ENCODE data around the gene RASSF7. TPM values are rescaled to one million over a fixed set of nuclear protein-coding genes. Genes with fewer than 3 reads are reported as not detected.

RASSF7 gene
- total and polyA plus RNA-seq, 2 experiments from 2014 or later: 11.9 to 18.8 TPM

DNA sequence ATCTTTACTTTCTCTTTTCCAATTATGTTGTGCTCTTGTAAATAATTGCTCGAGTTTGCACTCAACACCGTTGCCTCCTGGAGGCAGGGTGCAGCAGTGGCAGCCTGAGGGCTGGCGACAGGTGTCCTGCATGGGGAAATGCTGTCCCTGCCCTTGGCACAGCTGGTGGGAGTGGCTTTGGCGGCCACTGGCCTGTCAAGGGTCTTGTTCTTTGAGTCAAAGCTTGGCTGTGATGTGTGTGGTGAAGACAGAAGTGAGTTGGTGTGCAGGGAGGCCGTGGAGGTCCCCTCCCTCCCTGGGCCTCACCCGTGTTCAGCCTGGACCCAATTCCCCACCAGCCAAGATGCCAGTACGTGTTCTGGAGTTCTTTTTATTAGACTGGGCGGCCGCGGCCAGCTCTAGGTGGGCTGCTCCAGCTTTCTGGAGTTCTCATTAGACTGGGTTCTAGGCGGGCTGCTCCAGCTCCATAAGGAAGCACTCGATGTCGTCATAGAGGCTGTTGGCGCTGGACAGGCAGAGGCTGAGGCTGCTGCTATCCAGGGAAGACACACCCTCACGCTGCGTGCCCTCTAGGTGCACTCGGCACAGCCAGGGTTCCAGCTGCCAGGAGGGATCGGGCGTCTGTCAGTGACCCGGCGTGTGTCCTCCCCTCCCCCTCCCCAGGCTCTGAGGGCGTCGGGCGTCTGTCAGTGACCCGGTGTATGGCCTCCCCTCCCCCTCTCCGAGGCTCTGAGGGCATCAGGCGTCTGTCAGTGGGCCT is 51.6 kb downstream of the RASSF7 start:
- no peak overlapping the region for H3K4me2 ChIP-seq (ENCODE audit: unreplicated experiment)
- H3K9me2 ChIP-seq (ENCODE audit: insufficient read depth): no peaks in the 10 kb centered on the region
- H3F3A ChIP-seq (ENCODE audit: insufficient read depth): peaks cover 7% of the 10 kb centered on the region; the same call in 1 of the 2 replicates
- DNase-seq: peak; percentile 54
- H3K4me3 ChIP-seq: no peak overlapping the region
- in situ Hi-C loops (cut with MboI): no loop called here
- H3K36me3 ChIP-seq (ENCODE audit: low read depth): peaks cover 7% of the 10 kb centered on the region; the same call in 1 of the 2 replicates
- H3K27ac ChIP-seq: no peak overlapping the region
- no peak overlapping the region for H2AFZ ChIP-seq
- WGBS, 2 experiments (ENCODE audit: low coverage in 1 of 2, low lambda C conversion rate in 2 of 2, missing lambda C conversion rate in 2 of 2): 79 to 83% methylated on average over 19 to 26 of the region's 27 CpGs
- TF ChIP-seq EZH2phosphoT487 (IDR thresholded peaks at IDR 0.05; ENCODE audit: insufficient read depth, low read depth): no peak
- TF ChIP-seq EZH2 (IDR thresholded peaks at IDR 0.05; ENCODE audit: insufficient read depth, poor library complexity, severe bottlenecking): no peak
- no peaks in the 10 kb centered on the region for H3K4me1 ChIP-seq (ENCODE audit: insufficient read depth)
- no peaks in the 10 kb centered on the region for H4K20me1 ChIP-seq (ENCODE audit: insufficient read depth)
- no peaks in the 10 kb centered on the region for H3K9me3 ChIP-seq (ENCODE audit: low read depth)
- no peaks in the 10 kb centered on the region for H3K79me2 ChIP-seq (ENCODE audit: insufficient read depth)
- H3K9ac ChIP-seq: no peak overlapping the region
- no peaks in the 10 kb centered on the region for H3K27me3 ChIP-seq (replicated peaks; ENCODE audit: insufficient read depth)

DNA sequence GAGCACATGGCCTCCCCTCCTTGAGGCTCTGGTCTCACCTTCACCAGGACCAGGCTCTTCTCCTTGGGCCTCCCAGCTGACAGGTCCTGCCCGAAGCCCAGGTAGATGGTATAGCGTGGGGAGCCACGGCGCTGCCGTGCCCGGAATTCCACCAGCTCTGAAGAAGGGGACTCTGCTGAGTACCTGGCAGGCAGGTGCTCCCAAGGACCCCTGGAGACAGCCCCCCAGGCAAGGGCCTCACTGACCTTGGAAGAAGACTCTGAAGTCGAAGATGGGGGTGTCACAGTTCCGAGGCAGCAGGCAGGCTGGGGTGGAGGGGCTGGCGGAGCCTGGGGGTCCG is 52.2 kb downstream of the RASSF7 start:
- no peak overlapping the region for H3K4me3 ChIP-seq
- H3F3A ChIP-seq (ENCODE audit: insufficient read depth): peaks cover 7% of the 10 kb centered on the region; the same call in 1 of the 2 replicates
- H3K79me2 ChIP-seq (ENCODE audit: insufficient read depth): no peaks in the 10 kb centered on the region
- in situ Hi-C loops (cut with MboI): no loop called here
- no peak overlapping the region for H2AFZ ChIP-seq
- no peak overlapping the region for H3K27ac ChIP-seq
- TF ChIP-seq EZH2phosphoT487 (IDR thresholded peaks at IDR 0.05; ENCODE audit: insufficient read depth, low read depth) (no peak), EZH2 (IDR thresholded peaks at IDR 0.05; ENCODE audit: insufficient read depth, poor library complexity, severe bottlenecking) (no peak)
- H3K9ac ChIP-seq: no peak overlapping the region
- H3K9me2 ChIP-seq (ENCODE audit: insufficient read depth): no peaks in the 10 kb centered on the region
- no peaks in the 10 kb centered on the region for H4K20me1 ChIP-seq (ENCODE audit: insufficient read depth)
- no peaks in the 10 kb centered on the region for H3K9me3 ChIP-seq (ENCODE audit: low read depth)
- no peak for DNase-seq
- no peaks in the 10 kb centered on the region for H3K4me1 ChIP-seq (ENCODE audit: insufficient read depth)
- WGBS, 2 experiments (ENCODE audit: low coverage in 1 of 2, low lambda C conversion rate in 2 of 2, missing lambda C conversion rate in 2 of 2): 97 to 100% methylated on average over 9 to 10 of the region's 10 CpGs
- peaks cover 7% of the 10 kb centered on the region; the same call in 1 of the 2 replicates for H3K36me3 ChIP-seq (ENCODE audit: low read depth)
- H3K4me2 ChIP-seq (ENCODE audit: unreplicated experiment): no peak overlapping the region
- no peaks in the 10 kb centered on the region for H3K27me3 ChIP-seq (replicated peaks; ENCODE audit: insufficient read depth)

DNA sequence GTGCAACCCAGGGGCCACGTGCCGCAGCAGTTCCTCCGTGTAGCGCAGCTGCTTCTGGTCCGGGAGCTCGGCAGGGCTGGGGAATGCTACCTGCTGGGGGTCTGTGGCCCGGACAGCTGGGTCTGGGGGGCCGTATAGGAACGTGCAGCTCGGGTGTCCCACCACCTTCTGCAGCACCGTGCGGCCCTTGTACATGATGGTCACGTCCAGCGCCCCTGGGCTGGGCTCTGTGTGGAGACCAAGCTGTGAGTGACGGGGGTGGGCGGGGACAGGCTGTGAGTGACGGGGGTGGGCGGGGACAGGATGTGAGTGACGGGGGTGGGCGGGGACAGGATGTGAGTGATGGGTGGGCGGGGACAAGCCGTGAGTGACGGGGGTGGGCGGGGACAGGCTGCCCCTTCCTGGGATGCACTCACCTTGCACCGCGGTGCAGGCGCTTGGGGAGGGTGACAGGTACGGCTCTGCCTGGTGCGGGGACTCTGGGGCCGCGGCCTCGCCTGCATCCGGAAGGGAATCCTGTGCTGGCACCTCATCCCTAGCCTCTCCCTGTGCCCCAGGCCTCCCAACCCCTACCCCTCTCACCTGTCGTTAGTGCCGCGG is 52.7 kb downstream of the RASSF7 start:
- 84 to 89% methylated on average over 16 to 31 of the region's 36 CpGs for WGBS, 2 experiments (ENCODE audit: low coverage in 1 of 2, low lambda C conversion rate in 2 of 2, missing lambda C conversion rate in 2 of 2)
- peaks cover 7% of the 10 kb centered on the region; the same call in 1 of the 2 replicates for H3F3A ChIP-seq (ENCODE audit: insufficient read depth)
- peaks cover 7% of the 10 kb centered on the region; the same call in 1 of the 2 replicates for H3K36me3 ChIP-seq (ENCODE audit: low read depth)
- no peak overlapping the region for H3K4me3 ChIP-seq
- no peak for DNase-seq
- H3K9ac ChIP-seq: no peak overlapping the region
- H3K27me3 ChIP-seq (replicated peaks; ENCODE audit: insufficient read depth): no peaks in the 10 kb centered on the region
- no peaks in the 10 kb centered on the region for H3K9me2 ChIP-seq (ENCODE audit: insufficient read depth)
- no peaks in the 10 kb centered on the region for H4K20me1 ChIP-seq (ENCODE audit: insufficient read depth)
- H3K79me2 ChIP-seq (ENCODE audit: insufficient read depth): no peaks in the 10 kb centered on the region
- no peak overlapping the region for H2AFZ ChIP-seq
- H3K4me2 ChIP-seq (ENCODE audit: unreplicated experiment): no peak overlapping the region
- H3K4me1 ChIP-seq (ENCODE audit: insufficient read depth): no peaks in the 10 kb centered on the region
- H3K9me3 ChIP-seq (ENCODE audit: low read depth): no peaks in the 10 kb centered on the region
- in situ Hi-C loops (cut with MboI): no loop called here
- TF ChIP-seq EZH2 (IDR thresholded peaks at IDR 0.05; ENCODE audit: insufficient read depth, poor library complexity, severe bottlenecking): no peak
- no peak for TF ChIP-seq EZH2phosphoT487 (IDR thresholded peaks at IDR 0.05; ENCODE audit: insufficient read depth, low read depth)
- no peak overlapping the region for H3K27ac ChIP-seq

MicroRNAs encoded within 50 kb of the gene (microRNA counts, 767-probe panel; counts per million panel counts)
- 447 counts per million, percentile 86 among the panel's probes with 10 or more counts for microRNA hsa-miR-210

Small RNAs within 50 kb of the gene (microRNA-seq; reads per million reads assigned to microRNA genes)
- 2,132 reads per million, percentile 82 among the genes with 10 or more reads in this experiment for gene MIR210 (ENCODE audit: borderline number of aligned reads)

Small RNAs within 50 kb of the gene (small RNA-seq; reads per million reads assigned to genes)
- 12.8 reads per million, percentile 86 among the genes with 10 or more reads in this experiment for gene MIR210 (ENCODE audit: low read depth, low replicate concordance)

Other genes starting within 250 kb of the RASSF7 start
- 72.7 and 77.3 TPM in 2 replicates for gene IFITM1, start 246.9 kb upstream of the RASSF7 start, total RNA-seq (2014; rRNA removed; shearing (Covaris generic))
- 180 and 187 TPM in 2 replicates for gene IFITM1, start 246.9 kb upstream of the RASSF7 start, polyA plus RNA-seq (2016; fragmentation: Nextera tagmentation; extraction: Ambion mirVana)
- gene IFITM3, start 240.1 kb upstream of the RASSF7 start, total RNA-seq (2014; rRNA removed; shearing (Covaris generic)): 62.5 and 158 TPM in 2 replicates
- 1,892 and 1,917 TPM in 2 replicates for gene IFITM3, start 240.1 kb upstream of the RASSF7 start, polyA plus RNA-seq (2016; fragmentation: Nextera tagmentation; extraction: Ambion mirVana)
- 16.5 and 24.7 TPM in 2 replicates for gene B4GALNT4, start 191.5 kb upstream of the RASSF7 start, total RNA-seq (2014; rRNA removed; shearing (Covaris generic))
- 1.9 and 2.3 TPM in 2 replicates for gene B4GALNT4, start 191.5 kb upstream of the RASSF7 start, polyA plus RNA-seq (2016; fragmentation: Nextera tagmentation; extraction: Ambion mirVana)
- gene PKP3, start 166.8 kb upstream of the RASSF7 start, total RNA-seq (2014; rRNA removed; shearing (Covaris generic)): 1.2 and 4.9 TPM in 2 replicates
- gene PKP3, start 166.8 kb upstream of the RASSF7 start, polyA plus RNA-seq (2016; fragmentation: Nextera tagmentation; extraction: Ambion mirVana): 2.2 and 2.4 TPM in 2 replicates
- 17.7 and 28.3 TPM in 2 replicates for gene SIGIRR, start 146.0 kb upstream of the RASSF7 start, total RNA-seq (2014; rRNA removed; shearing (Covaris generic))
- 59.5 and 61.1 TPM in 2 replicates for gene SIGIRR, start 146.0 kb upstream of the RASSF7 start, polyA plus RNA-seq (2016; fragmentation: Nextera tagmentation; extraction: Ambion mirVana)
- gene ANO9, start 119.0 kb upstream of the RASSF7 start, total RNA-seq (2014; rRNA removed; shearing (Covaris generic)): not detected in 2 replicates
- gene ANO9, start 119.0 kb upstream of the RASSF7 start, polyA plus RNA-seq (2016; fragmentation: Nextera tagmentation; extraction: Ambion mirVana): not detected in 2 replicates
- gene PTDSS2, start 110.7 kb upstream of the RASSF7 start, total RNA-seq (2014; rRNA removed; shearing (Covaris generic)): 29.2 and 44.1 TPM in 2 replicates
- 20.1 and 22.2 TPM in 2 replicates for gene PTDSS2, start 110.7 kb upstream of the RASSF7 start, polyA plus RNA-seq (2016; fragmentation: Nextera tagmentation; extraction: Ambion mirVana)
- 680 and 751 TPM in 2 replicates for gene RNH1, start 53.7 kb upstream of the RASSF7 start, total RNA-seq (2014; rRNA removed; shearing (Covaris generic))
- 623 and 664 TPM in 2 replicates for gene RNH1, start 53.7 kb upstream of the RASSF7 start, polyA plus RNA-seq (2016; fragmentation: Nextera tagmentation; extraction: Ambion mirVana)
- 62.1 and 83.7 TPM in 2 replicates for gene HRAS, start 25.4 kb upstream of the RASSF7 start, total RNA-seq (2014; rRNA removed; shearing (Covaris generic))
- gene HRAS, start 25.4 kb upstream of the RASSF7 start, polyA plus RNA-seq (2016; fragmentation: Nextera tagmentation; extraction: Ambion mirVana): 76.9 and 85.3 TPM in 2 replicates
- gene LRRC56, start 23.4 kb upstream of the RASSF7 start, total RNA-seq (2014; rRNA removed; shearing (Covaris generic)): 1.3 TPM in 1 of 2 replicates, not detected in the other
- gene LRRC56, start 23.4 kb upstream of the RASSF7 start, polyA plus RNA-seq (2016; fragmentation: Nextera tagmentation; extraction: Ambion mirVana): 0.72 and 0.86 TPM in 2 replicates
- 0.22 and 2.3 TPM in 2 replicates for gene LMNTD2, start 232 bp upstream of the RASSF7 start, total RNA-seq (2014; rRNA removed; shearing (Covaris generic))
- gene LMNTD2, start 232 bp upstream of the RASSF7 start, polyA plus RNA-seq (2016; fragmentation: Nextera tagmentation; extraction: Ambion mirVana): 0.35 and 0.36 TPM in 2 replicates
- gene PHRF1, start 15.5 kb downstream of the RASSF7 start, total RNA-seq (2014; rRNA removed; shearing (Covaris generic)): 27.7 and 30.5 TPM in 2 replicates
- 10.9 and 11.0 TPM in 2 replicates for gene PHRF1, start 15.5 kb downstream of the RASSF7 start, polyA plus RNA-seq (2016; fragmentation: Nextera tagmentation; extraction: Ambion mirVana)
- 3.7 and 11.8 TPM in 2 replicates for gene IRF7, start 55.0 kb downstream of the RASSF7 start, total RNA-seq (2014; rRNA removed; shearing (Covaris generic))
- 4.7 and 5.1 TPM in 2 replicates for gene IRF7, start 55.0 kb downstream of the RASSF7 start, polyA plus RNA-seq (2016; fragmentation: Nextera tagmentation; extraction: Ambion mirVana)
- gene CDHR5, start 64.0 kb downstream of the RASSF7 start, total RNA-seq (2014; rRNA removed; shearing (Covaris generic)): not detected in 2 replicates
- gene CDHR5, start 64.0 kb downstream of the RASSF7 start, polyA plus RNA-seq (2016; fragmentation: Nextera tagmentation; extraction: Ambion mirVana): not detected in 2 replicates
- gene SCT, start 66.2 kb downstream of the RASSF7 start, total RNA-seq (2014; rRNA removed; shearing (Covaris generic)): not detected in 2 replicates
- gene SCT, start 66.2 kb downstream of the RASSF7 start, polyA plus RNA-seq (2016; fragmentation: Nextera tagmentation; extraction: Ambion mirVana): not detected in 2 replicates
- not detected in 2 replicates for gene DRD4, start 76.3 kb downstream of the RASSF7 start, total RNA-seq (2014; rRNA removed; shearing (Covaris generic))
- gene DRD4, start 76.3 kb downstream of the RASSF7 start, polyA plus RNA-seq (2016; fragmentation: Nextera tagmentation; extraction: Ambion mirVana): not detected in 2 replicates
- 31.6 and 38.5 TPM in 2 replicates for gene DEAF1, start 134.3 kb downstream of the RASSF7 start, total RNA-seq (2014; rRNA removed; shearing (Covaris generic))
- gene DEAF1, start 134.3 kb downstream of the RASSF7 start, polyA plus RNA-seq (2016; fragmentation: Nextera tagmentation; extraction: Ambion mirVana): 31.7 and 35.0 TPM in 2 replicates
- 27.0 and 37.3 TPM in 2 replicates for gene TMEM80, start 134.8 kb downstream of the RASSF7 start, total RNA-seq (2014; rRNA removed; shearing (Covaris generic))
- 47.9 and 50.1 TPM in 2 replicates for gene TMEM80, start 134.8 kb downstream of the RASSF7 start, polyA plus RNA-seq (2016; fragmentation: Nextera tagmentation; extraction: Ambion mirVana)
- gene EPS8L2, start 145.3 kb downstream of the RASSF7 start, total RNA-seq (2014; rRNA removed; shearing (Covaris generic)): 58.3 and 59.7 TPM in 2 replicates
- 46.4 and 48.2 TPM in 2 replicates for gene EPS8L2, start 145.3 kb downstream of the RASSF7 start, polyA plus RNA-seq (2016; fragmentation: Nextera tagmentation; extraction: Ambion mirVana)
- 185 and 216 TPM in 2 replicates for gene TALDO1, start 186.5 kb downstream of the RASSF7 start, total RNA-seq (2014; rRNA removed; shearing (Covaris generic))
- 313 and 318 TPM in 2 replicates for gene TALDO1, start 186.5 kb downstream of the RASSF7 start, polyA plus RNA-seq (2016; fragmentation: Nextera tagmentation; extraction: Ambion mirVana)
- gene GATD1, start 216.5 kb downstream of the RASSF7 start, total RNA-seq (2014; rRNA removed; shearing (Covaris generic)): 38.3 and 45.0 TPM in 2 replicates
- 27.0 and 27.4 TPM in 2 replicates for gene GATD1, start 216.5 kb downstream of the RASSF7 start, polyA plus RNA-seq (2016; fragmentation: Nextera tagmentation; extraction: Ambion mirVana)
- 2.1 and 2.8 TPM in 2 replicates for gene CEND1, start 229.1 kb downstream of the RASSF7 start, total RNA-seq (2014; rRNA removed; shearing (Covaris generic))
- 3.4 and 3.9 TPM in 2 replicates for gene CEND1, start 229.1 kb downstream of the RASSF7 start, polyA plus RNA-seq (2016; fragmentation: Nextera tagmentation; extraction: Ambion mirVana)
- gene SLC25A22, start 237.3 kb downstream of the RASSF7 start, total RNA-seq (2014; rRNA removed; shearing (Covaris generic)): 10.5 and 13.9 TPM in 2 replicates
- 18.7 and 19.4 TPM in 2 replicates for gene SLC25A22, start 237.3 kb downstream of the RASSF7 start, polyA plus RNA-seq (2016; fragmentation: Nextera tagmentation; extraction: Ambion mirVana)
- 4.2 and 6.4 TPM in 2 replicates for gene PIDD1, start 244.3 kb downstream of the RASSF7 start, total RNA-seq (2014; rRNA removed; shearing (Covaris generic))
- 7.3 and 8.5 TPM in 2 replicates for gene PIDD1, start 244.3 kb downstream of the RASSF7 start, polyA plus RNA-seq (2016; fragmentation: Nextera tagmentation; extraction: Ambion mirVana)
- gene RPLP2, start 249.0 kb downstream of the RASSF7 start, total RNA-seq (2014; rRNA removed; shearing (Covaris generic)): 162 and 263 TPM in 2 replicates
- 726 and 744 TPM in 2 replicates for gene RPLP2, start 249.0 kb downstream of the RASSF7 start, polyA plus RNA-seq (2016; fragmentation: Nextera tagmentation; extraction: Ambion mirVana)

All from GM23248 (cell line).